ENCODE measurements around the gene RAB5B.
A peak's percentile ranks its signal among the peaks of the same experiment; 100 is the strongest.

- TF ChIP-seq CTCF (IDR thresholded peaks at IDR 0.05) (peak; percentile 63 to 71 (median 68)), EP300 (IDR thresholded peaks at IDR 0.05) (no peak), POLR2A (IDR thresholded peaks at IDR 0.05) (peak; percentile 79)
Observed at GRCh38 chr12:55926738-55927587, 46.9 kb upstream of the RAB5B start.

All from ovary (tissue), 3 donors.